ENCODE data around the gene GABRG3. TPM values are rescaled to one million over a fixed set of nuclear protein-coding genes. Genes with fewer than 3 reads are reported as not detected.

The GABRG3 gene
- total RNA-seq, 3 donors from 2014 or later (not counting 1 experiment from before 2014, with no cell fraction given) = not detected

DNA sequence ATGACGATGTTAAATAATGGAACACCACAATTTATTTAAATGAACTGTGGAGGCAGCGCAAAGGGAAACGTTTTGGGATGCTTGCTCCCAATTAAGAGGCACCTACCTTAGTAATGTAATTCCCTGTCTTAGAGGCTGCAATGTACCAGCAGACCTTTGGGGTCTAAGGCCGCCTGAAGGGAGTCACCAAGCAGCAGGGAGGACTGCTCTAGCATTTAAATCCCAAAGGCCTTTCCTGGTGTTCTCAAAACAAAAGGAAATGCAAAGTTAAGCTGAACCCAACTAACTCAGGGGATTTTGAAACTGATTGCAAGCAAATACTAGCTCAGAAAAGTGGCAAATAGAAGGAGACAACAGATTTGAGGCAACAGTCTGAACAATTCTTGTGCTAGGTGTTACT lies 510.8 kb downstream of the GABRG3 start:
- peaks cover 4 to 12% of the 10 kb centered on the region in 2 donors for H3K9me3 Mint-ChIP-seq
- WGBS (ENCODE audit: insufficient coverage) = 48% methylated on average over 3 of the region's 4 CpGs
- ATAC-seq (no peak), DNase-seq (no peak)
- H3K4me3 ChIP-seq (ENCODE audit: low read length) = no peak overlapping the region
- peaks cover 5% of the 10 kb centered on the region for H3K36me3 Mint-ChIP-seq
- H3K9me3 ChIP-seq (ENCODE audit: control insufficient read depth, insufficient read depth, low read length) = no peaks in the 10 kb centered on the region
- H3K4me1 ChIP-seq (ENCODE audit: control insufficient read depth, insufficient read depth, low read length) = no peaks in the 10 kb centered on the region
- H3K27ac Mint-ChIP-seq = no peak overlapping the region
- H3K27ac ChIP-seq (ENCODE audit: low read length) = no peak overlapping the region
- H3K27me3 Mint-ChIP-seq (ENCODE audit: low read depth in 2 of 2) = no peaks in the 10 kb centered on the region
- TF ChIP-seq, protein P1, sequence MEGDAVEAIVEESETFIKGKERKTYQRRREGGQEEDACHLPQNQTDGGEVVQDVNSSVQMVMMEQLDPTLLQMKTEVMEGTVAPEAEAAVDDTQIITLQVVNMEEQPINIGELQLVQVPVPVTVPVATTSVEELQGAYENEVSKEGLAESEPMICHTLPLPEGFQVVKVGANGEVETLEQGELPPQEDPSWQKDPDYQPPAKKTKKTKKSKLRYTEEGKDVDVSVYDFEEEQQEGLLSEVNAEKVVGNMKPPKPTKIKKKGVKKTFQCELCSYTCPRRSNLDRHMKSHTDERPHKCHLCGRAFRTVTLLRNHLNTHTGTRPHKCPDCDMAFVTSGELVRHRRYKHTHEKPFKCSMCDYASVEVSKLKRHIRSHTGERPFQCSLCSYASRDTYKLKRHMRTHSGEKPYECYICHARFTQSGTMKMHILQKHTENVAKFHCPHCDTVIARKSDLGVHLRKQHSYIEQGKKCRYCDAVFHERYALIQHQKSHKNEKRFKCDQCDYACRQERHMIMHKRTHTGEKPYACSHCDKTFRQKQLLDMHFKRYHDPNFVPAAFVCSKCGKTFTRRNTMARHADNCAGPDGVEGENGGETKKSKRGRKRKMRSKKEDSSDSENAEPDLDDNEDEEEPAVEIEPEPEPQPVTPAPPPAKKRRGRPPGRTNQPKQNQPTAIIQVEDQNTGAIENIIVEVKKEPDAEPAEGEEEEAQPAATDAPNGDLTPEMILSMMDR (IDR thresholded peaks at IDR 0.05) = no peak
- intact Hi-C loops (cut with micrococcal nuclease) = no loop called here
- H3K4me3 Mint-ChIP-seq = no peak overlapping the region
- no peaks in the 10 kb centered on the region for H3K4me1 Mint-ChIP-seq
- H3K27me3 ChIP-seq (ENCODE audit: control insufficient read depth, insufficient read depth, low read length) = no peaks in the 10 kb centered on the region
- no peaks in the 10 kb centered on the region for H3K36me3 ChIP-seq (ENCODE audit: control insufficient read depth, insufficient read depth, low read length)

DNA sequence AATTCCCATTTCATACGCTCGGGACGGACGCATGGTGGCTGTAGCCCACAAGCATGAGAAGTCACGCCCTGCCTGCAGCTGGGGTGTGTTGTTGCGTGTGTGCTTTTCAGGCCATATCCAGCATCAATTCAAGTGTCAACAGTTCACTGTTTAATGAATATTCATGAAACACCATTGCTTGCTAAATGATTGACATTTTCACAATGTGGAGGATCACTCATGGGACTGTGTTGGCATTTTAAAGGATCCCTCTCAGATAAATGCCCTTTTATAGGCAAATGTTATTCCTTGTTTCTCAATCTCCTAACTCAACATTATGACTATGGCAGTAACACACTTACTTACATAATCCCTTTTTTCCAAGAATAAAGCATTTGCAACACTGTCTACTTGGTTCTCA lies 511.3 kb downstream of the GABRG3 start:
- no peaks in the 10 kb centered on the region for H3K27me3 Mint-ChIP-seq (ENCODE audit: low read depth in 2 of 2)
- H3K27ac Mint-ChIP-seq = no peak overlapping the region
- WGBS (ENCODE audit: insufficient coverage) = 95% methylated on average over 6 of the region's 6 CpGs

DNA sequence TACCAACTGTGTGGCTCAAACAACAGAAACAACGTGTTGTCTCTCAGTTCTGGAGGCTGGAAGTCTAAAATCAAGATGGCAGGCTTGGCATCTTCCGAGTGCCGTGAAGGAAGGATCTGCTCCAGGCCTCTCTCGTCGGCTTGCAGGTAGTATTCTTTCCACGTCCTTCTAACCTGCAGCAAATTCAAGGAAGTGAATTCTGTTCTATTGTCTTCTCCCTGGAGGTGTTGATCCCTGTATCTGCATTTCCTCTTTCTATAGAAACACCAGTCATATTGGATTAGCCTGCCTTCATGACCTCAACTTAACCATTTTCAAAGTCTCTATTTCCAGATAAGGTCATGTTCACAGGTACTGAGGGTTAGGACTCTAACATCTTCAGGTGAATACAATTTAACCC lies 512.1 kb downstream of the GABRG3 start:
- H3K4me1 Mint-ChIP-seq = no peaks in the 10 kb centered on the region
- peaks cover 5% of the 10 kb centered on the region for H3K36me3 Mint-ChIP-seq
- WGBS (ENCODE audit: insufficient coverage) = 79% methylated on average over 6 of the region's 6 CpGs
- H3K4me1 ChIP-seq (ENCODE audit: control insufficient read depth, insufficient read depth, low read length) = no peaks in the 10 kb centered on the region
- no peak overlapping the region for H3K4me3 Mint-ChIP-seq
- no peaks in the 10 kb centered on the region for H3K36me3 ChIP-seq (ENCODE audit: control insufficient read depth, insufficient read depth, low read length)
- no peaks in the 10 kb centered on the region for H3K27me3 ChIP-seq (ENCODE audit: control insufficient read depth, insufficient read depth, low read length)
- H3K9me3 Mint-ChIP-seq = peaks cover 6 to 14% of the 10 kb centered on the region in 2 donors
- TF ChIP-seq, protein P1 (IDR thresholded peaks at IDR 0.05) = no peak
- ATAC-seq = no peak
- H3K27me3 Mint-ChIP-seq (ENCODE audit: low read depth in 2 of 2) = no peaks in the 10 kb centered on the region
- intact Hi-C loops (cut with micrococcal nuclease) = no loop called here
- no peak overlapping the region for H3K4me3 ChIP-seq (ENCODE audit: low read length)
- H3K27ac Mint-ChIP-seq = no peak overlapping the region
- no peak overlapping the region for H3K27ac ChIP-seq (ENCODE audit: low read length)
- DNase-seq = no peak
- peaks cover 4% of the 10 kb centered on the region for H3K9me3 ChIP-seq (ENCODE audit: control insufficient read depth, insufficient read depth, low read length)

More for the DNA sequence above, 511.3 kb downstream of the GABRG3 start:
- intact Hi-C loops (cut with micrococcal nuclease) = no loop called here
- no peak overlapping the region for H3K27ac ChIP-seq (ENCODE audit: low read length)
- no peak for DNase-seq
- no peaks in the 10 kb centered on the region for H3K9me3 ChIP-seq (ENCODE audit: control insufficient read depth, insufficient read depth, low read length)
- no peak overlapping the region for H3K4me3 Mint-ChIP-seq
- no peaks in the 10 kb centered on the region for H3K36me3 ChIP-seq (ENCODE audit: control insufficient read depth, insufficient read depth, low read length)
- H3K36me3 Mint-ChIP-seq = peaks cover 5% of the 10 kb centered on the region
- peaks cover 4 to 12% of the 10 kb centered on the region in 2 donors for H3K9me3 Mint-ChIP-seq
- H3K4me3 ChIP-seq (ENCODE audit: low read length) = no peak overlapping the region
- no peaks in the 10 kb centered on the region for H3K27me3 ChIP-seq (ENCODE audit: control insufficient read depth, insufficient read depth, low read length)
- no peaks in the 10 kb centered on the region for H3K4me1 Mint-ChIP-seq
- TF ChIP-seq, protein P1 (IDR thresholded peaks at IDR 0.05) = no peak
- no peak for ATAC-seq
- H3K4me1 ChIP-seq (ENCODE audit: control insufficient read depth, insufficient read depth, low read length) = no peaks in the 10 kb centered on the region

DNA sequence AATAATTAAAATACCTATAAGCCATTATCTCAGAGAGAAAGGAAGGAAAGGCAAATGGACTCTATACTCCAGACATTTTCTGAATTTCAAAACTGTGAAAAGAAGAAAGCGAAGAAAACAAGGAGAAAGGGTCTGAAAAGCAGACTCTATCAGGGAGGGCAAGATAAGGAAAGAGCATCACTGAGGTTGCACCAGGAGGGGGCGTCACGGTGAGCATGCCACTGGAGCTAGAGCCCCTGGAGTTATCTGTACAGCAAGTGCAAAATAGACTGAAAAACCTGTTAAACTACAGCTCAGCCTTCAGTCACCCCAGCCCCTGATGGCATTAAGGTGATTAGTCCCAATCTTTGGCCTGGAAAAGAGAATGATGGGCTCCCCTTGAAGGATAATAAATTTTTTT lies 514.3 kb downstream of the GABRG3 start:
- no peak for DNase-seq
- Mint-ChIP-seq H3K9me3 (peaks cover 12% of the 10 kb centered on the region in 2 donors), H3K4me1 (no peaks in the 10 kb centered on the region), H3K27ac (no peak overlapping the region), H3K27me3 (ENCODE audit: low read depth in 2 of 2) (no peaks in the 10 kb centered on the region), H3K4me3 (no peak overlapping the region), H3K36me3 (peaks cover 12% of the 10 kb centered on the region)
- Histone ChIP-seq H3K27ac (ENCODE audit: low read length) (no peak overlapping the region), H3K36me3 (ENCODE audit: control insufficient read depth, insufficient read depth, low read length) (no peaks in the 10 kb centered on the region), H3K4me1 (ENCODE audit: control insufficient read depth, insufficient read depth, low read length) (no peaks in the 10 kb centered on the region), H3K27me3 (ENCODE audit: control insufficient read depth, insufficient read depth, low read length) (no peaks in the 10 kb centered on the region), H3K4me3 (ENCODE audit: low read length) (no peak overlapping the region), H3K9me3 (ENCODE audit: control insufficient read depth, insufficient read depth, low read length) (peaks cover 5% of the 10 kb centered on the region)
- intact Hi-C loops (cut with micrococcal nuclease) = no loop called here
- no peak for ATAC-seq
- TF ChIP-seq, protein P1 (IDR thresholded peaks at IDR 0.05) = no peak
- 84% methylated on average over 3 of the region's 3 CpGs for WGBS (ENCODE audit: insufficient coverage)
